ENCODE results near the gene CD59.
"Not testable (repeated sequence)": the region's sequence is repeated elsewhere in the genome, so short reads cannot be mapped to it uniquely, and the experiment has no call there.

The CD59 gene

DNA sequence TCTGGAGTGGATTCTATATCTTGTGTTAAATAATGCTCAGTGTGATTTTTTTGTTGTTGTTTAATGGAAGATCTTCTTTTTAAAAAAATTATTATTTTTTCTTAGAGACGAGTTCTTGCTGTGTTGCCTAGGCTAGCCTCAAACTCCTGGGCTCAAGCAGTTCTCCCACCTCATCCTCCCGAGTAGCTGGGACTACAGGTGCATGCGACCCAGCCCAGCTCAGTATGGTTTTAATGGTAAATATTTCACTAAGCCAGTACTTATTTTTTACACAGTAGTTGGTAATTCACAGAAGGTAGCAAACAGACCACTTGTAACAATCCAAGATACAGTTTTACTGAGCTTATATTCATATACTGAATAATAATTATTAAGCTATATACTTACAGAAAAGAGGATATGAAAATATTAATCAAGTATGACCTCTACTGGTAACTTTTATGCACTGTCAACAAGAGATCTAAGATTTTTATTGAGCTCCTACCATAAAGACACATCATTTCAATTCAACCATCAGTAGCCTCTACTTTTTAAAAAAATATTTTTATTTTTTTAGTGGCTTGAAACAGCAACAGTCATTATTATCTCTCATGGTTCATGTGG lies 6.1 kb upstream of the CD59 start:
- no peak for DNase-seq

DNA sequence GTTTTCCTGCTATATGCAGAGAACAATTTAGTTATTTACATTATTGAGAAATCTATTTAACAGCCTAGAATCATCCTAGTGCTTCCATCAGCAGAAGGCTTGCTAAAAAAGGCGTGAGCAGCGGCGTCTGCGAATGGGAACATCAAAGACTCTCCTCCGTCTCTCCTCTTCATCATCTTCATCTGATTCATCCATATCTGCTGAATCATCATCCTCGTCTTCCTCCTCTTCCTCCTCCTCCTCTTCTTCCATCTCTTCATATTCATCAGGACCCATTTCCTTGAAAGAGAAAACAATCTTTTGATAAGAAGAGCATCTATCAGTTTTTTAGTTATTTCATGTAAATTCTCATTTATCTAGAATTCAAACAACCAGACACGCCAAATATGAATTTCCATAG lies 5.6 kb upstream of the CD59 start:
- no peak for DNase-seq

DNA sequence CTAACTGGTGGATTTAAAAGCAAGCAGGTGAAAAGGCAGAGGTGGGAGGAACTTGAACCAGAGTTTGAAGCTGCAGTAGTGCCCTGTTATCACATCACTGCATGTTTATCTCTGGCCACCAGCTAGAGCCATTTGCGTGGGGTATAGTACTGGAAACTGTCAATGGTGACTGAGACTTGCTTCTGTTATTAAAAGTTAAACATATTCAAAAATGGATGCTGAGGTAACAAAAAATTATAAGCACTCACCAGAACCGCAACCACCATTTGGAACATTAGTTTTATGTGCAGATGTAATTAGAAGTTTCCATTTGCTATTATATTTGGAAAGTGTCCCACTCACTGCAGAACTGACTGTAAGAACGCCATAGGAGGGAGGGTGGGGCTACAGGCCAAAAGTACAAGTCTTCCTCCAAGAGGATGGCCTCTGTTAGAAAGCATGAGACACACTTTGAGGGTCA lies 1.2 kb upstream of the CD59 start:
- DNase-seq, result no peak

DNA sequence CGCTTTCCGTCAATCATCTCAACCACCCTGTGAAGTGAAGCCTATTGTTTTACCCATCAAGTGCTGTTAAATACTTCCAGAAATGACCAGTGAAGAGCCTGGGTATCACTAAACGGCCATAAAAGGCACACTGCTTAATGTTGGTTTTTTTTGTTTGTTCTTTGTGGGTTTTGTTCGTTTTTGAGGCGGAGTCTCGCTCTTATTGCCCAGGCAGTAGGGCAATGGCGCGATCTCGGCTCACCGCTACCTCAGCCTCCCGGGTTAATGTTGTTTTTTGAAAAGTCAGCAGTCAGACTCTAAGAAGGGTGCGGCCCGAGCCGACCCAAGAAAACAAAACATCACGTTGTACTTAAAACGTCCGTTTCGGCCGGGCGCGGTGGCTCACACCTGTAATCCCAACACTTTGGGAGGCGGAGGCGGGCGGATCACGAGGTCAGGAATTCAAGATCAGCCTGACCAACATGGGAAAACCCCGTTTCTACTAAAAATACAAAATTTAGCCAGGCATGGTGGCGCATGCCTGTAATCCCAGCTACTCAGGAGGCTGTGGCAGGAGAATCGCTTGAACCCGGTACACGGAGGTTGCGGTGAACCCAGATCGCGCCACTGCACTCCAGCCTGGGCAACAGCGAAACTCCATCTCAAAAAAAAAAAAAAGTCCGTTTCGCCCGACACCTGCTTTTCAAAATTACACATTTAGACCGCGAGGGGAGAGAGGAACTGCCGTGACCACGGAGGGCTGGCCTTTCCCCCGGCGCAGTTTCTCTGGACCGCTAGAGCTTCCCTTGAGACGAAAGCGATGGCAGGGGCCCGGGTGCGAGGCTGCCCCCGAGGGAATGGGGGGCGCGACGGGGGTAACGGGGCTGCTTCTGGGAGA lies 714 bp downstream of the CD59 start:
- DNase-seq, result no peak

DNA sequence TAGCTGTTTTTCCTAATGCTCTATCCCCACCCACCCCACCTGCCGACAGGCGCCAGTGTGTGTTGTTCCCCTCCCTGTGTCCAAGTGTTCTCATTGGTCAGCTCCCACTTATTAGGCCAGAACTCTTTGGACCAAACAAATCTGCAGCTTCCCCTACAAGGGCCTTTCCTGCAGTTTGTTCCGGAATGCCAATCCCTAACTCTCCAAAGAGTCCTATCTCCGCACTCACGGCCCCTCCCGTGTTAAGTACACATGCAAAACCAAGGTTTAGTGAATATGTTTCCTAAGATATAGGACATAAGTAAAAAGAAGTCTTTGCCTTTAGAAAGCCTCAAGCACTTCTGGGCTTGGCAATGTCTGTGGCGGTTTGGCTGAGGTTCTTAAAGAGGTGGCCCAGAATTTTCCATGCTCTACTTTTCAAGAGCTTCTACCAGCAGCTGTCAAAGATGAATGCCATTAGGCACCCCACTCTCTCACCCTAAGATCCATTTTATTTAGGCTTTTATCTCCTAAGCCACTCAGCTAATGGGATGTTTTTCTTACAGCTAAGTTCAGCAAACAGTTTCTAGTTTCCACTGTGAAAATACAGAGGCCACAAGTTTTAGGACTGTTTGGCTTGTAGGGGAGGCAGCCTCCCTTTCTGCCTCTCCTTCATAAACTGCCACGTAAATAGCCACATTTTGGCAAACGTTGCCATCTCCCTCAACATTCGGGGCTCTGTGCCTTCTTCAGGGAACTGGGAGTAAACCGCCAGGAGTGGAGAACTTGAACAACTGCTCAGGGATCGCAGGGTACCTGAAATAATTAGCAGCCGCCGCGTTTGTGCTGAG lies 1.6 kb downstream of the CD59 start:
- no peak for DNase-seq

DNA sequence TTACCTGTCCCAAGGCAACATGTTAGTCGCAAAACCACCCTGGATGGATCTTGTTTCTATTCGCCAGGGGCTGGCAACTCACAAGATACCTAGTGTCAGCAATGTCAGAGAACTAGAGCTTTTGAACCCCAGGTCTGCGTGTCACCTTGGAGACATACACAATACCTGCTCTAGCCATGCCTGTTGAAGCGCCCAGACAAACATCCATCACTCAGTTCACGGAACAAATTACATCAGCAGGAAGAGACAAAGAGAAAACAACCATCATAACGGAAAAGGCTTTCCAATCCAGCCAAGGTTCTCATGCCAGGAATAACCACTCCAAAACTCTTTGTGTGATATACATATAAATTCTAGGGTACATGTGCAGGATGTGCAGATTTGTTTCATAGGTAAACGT lies 2.2 kb downstream of the CD59 start:
- no peak for DNase-seq

DNA sequence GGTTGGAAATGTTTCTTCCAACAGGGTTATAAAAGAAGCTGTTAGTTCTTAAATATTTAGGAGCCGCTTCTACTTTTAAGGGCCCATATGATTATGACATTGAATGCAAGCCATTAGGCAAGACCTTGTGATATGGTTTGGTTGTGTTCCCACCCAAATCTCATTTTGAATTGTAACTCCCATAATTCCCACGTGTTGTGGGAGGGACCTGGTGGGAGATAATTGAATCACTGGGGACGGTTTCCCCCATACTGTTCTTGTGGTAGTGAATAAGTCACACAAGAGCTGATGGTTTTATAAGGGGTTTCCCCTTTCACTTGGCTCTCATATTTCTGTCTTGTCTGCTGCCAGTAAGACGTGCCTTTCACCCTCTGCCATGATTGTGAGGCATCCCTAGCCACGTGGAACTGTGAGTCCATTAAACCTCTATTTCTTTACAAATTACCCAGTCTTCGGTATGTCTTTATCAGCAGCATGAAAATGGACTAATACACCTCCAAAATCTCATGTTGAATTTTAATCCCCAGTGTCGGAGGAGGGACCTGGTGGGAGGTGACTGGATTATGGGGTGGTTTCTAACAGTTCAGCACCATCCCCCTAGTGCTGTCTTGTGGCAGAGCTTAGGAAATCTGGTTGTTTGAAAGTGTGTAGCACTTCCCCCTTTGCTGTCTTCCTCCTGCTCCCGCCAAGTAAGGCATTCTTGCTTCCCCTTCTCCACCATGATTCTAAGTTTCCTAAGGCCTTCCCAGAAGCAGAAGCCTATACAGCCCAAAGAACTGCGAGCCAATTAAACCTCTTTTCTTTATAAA lies 4.3 kb downstream of the CD59 start:
- DNase-seq, result no peak

DNA sequence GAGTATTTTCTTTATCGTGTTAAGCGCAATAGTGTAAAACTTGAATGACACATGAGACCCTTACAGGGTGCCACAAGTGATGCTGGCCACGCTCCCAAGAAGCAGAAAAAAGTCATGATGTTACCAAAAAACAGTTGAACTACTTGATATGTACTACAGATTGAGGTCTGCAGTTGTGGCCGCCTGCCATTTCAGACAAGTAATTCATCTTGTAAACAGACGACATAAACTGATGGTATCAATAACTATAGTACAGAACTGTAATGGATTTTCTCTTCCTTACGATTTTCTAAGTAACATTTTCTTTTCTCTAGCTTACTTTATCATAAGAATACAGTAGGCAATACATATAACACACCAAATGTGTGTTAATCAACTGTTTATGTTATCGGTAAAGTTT lies 5.5 kb downstream of the CD59 start:
- no peak for DNase-seq

DNA sequence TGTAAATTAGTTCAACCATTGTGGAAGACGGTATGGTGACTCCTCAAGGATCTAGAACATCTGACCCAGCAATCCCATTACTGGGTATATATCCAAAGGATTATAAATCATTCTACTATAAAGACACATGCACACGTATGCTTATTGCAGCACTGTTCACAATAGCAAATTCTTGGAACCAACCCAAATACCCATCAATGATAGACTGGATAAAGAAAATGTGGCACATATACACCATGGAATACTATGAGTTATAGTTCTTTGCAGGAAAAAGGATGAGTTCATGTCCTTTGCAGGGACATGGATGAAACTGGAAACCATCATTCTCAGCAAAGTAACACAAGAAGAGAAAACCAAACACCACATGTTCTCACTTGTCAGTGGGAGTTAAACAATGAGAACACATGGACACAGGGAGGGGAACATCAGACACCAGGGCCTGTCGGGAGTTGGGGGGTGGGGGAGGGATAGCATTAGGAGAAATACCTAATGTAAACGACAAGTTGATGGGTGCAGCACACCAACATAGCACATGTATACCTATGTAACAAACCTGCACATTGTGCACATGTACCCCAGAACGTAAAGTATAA lies 7.1 kb downstream of the CD59 start:
- not testable (repeated sequence) for DNase-seq

DNA sequence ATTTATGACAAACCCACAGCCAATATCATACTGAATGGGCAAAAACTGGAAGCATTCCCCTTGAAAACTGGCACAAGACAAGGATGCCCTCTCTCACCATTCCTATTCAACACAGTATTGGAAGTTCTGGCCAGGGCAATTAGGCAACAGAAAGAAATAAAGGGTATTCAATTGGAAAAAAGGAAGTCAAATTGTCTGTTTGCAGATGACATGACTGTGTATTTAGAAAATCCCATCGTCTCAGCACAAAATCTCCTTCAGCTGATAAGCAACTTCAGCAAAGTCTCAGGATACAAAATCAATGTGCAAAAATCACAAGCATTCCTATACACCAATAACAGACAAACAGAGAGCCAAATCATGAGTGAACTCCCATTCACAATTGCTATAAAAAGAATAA lies 8.7 kb downstream of the CD59 start:
- not testable (repeated sequence) for DNase-seq

DNA sequence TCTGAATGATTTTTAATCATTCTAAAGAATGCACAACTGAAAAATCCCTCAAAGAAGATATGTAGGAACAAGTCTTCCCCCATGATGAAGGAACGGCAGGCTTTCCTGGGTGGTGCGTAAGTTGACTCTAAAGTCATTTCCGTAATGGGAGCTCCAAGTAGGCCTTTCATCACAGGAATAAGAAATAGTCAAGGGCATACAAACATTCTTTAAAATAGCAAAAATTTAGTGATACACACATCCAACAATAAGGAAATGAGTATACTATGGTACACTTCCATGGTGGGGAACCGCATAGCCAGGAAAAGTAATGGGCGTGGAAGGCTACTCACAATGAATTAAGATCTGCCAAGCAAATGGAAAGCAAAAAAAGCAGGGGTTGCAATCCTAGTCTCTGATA lies 10.7 kb downstream of the CD59 start:
- DNase-seq, result no peak

DNA sequence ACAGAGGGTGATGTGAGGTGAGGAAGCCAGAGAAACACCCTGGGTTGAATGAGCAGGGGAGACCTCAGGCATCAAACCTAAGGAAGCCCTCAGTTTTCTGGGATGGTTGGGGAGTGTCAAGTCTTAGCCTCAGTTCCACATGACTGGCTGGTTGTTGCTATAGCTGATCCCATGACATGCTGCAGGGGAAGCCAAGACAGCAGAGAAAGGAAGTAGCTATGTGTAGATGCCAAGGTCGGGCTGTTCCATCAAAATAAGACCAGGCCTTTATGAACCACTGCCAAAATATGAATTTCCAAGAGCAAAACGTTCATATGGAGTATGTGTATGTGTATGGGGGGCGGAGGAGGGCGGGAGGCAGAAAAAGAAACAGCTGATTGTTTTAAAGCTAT lies 11.6 kb downstream of the CD59 start:
- no peak for DNase-seq

DNA sequence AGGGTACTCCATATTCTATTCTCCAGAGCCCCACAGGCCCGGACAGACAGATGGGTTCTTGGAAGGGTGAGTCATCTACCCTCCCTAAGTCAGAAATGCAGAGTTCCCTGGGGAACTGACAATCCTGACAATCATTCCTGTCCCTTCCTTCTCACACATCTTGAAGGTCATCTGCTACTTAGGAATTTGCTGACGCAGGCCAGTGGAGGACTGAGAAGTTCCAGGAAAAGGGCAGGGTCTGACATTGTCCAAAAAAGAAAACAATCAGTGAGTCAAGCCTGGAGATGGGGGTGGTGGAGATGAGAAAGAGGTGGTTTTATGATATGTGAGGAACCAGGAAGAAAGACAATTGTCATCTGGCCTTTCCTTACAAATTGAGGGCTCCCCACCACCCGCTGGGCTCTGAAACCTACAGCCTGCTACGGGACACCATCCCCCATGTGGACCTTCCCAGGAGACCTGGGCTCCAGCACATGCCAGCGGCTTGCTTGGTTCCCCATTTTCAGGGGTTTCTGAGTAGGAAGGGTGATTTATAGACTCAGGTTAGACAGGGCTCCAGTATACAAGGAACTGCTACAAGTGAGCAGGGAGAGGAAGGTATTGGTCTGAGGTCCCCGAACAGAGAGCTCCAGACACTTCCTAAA lies 12.9 kb downstream of the CD59 start:
- no peak for DNase-seq

DNA sequence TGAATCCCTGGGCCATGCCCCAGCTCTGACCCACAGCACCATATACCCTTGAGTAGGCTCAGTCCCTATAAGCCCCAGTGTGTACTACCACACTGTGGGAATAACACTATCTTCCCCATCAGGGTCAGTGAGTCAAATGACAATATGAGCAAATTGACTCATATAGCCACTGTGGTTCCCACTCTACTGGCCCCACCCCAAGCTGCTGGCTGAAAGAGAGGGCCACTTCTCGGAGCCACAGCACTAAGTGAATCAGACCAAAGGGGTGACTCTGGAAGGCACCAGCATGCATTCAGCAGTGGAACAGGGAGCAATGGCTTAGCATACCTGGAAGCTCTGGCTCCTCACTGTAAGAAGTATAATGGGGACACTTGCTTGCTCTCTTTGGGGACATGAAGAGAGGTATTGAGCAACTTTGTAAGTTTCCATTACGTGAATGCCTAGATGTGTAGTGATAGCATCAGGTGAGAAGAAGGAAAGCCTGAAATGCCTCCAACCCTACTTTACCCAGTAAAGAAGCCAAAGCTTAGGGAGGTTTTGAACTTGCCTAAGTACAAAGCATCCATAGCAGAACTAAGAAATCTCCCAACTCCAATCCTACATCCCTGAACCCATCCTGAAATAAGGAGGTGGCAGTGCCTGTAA lies 13.5 kb downstream of the CD59 start:
- DNase-seq, result no peak

DNA sequence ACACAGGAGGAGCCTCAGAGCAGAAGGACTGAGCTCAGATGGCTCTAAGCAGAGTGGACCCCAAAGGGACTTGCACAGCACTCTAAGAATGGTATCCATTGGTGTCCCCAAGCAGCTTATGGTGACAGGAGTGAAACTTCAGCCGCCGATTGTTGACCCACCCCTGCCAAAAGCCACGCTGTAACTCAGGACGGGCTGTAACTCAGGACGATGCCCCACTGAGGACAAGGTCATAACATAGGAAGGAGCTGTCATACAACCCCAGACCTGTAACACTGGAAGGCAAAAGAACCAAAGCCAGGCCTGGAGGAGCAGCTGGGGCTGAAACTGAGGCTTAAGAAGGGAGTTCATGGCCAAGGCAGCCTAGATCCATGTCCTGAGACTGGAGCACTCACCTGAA lies 14.2 kb downstream of the CD59 start:
- DNase-seq, result no peak

DNA sequence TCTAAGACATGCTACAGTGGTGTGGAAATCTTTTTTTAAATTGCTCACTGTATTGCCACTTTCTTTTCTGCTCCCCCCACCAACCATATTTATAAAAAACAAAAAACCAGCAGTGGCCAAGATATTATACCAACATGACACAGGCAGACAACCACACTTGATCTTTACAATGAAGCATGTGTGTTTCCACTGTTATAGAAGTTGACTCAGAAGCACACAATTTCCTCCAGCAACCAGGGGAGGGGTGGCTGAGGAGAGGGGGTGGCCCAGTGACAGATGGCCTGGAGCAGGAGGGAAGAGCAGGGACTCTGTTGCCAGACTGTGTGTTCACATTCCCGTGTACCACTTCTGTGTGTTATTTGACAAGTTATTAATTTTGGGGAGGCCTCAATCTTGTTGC lies 14.8 kb downstream of the CD59 start:
- DNase-seq, result no peak

DNA sequence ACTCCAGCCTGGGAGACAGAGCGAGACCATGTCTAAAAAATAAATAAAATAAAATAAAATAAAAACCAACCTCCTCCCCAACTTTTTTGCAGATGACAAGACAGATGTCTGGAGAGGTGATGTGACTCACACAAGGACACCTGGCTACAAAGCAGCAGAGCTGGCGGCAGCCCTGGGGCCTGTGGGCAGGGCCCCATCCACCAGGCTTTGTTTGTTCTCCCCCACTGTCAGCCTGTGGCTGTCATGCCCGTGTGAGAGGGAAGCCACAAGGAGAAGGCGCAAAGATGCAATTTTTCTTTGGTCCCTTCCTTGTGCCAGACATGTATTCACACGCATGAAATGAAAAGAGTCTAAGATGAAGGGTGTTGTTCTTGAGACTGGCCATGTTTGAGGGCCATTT lies 16.6 kb downstream of the CD59 start:
- DNase-seq, result no peak

DNA sequence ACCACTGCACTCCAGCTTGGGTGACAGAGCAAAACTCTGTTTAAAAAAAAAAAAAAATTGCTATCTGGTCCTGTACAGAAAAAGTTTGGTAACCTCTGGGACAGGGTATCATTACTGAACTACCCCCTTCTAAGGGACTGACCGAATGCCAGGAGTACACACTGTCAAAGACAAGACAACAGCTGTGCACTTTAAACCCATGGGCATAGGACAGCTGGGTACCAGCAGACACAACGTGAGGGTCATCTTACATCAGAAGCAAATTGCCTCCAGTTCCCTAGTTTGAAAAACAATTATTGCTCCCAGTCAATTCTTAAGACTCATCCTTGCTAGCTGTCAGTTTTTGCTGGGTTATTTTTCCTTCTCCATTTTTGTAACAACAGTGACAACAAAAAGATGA lies 17.8 kb downstream of the CD59 start:
- DNase-seq, result no peak

DNA sequence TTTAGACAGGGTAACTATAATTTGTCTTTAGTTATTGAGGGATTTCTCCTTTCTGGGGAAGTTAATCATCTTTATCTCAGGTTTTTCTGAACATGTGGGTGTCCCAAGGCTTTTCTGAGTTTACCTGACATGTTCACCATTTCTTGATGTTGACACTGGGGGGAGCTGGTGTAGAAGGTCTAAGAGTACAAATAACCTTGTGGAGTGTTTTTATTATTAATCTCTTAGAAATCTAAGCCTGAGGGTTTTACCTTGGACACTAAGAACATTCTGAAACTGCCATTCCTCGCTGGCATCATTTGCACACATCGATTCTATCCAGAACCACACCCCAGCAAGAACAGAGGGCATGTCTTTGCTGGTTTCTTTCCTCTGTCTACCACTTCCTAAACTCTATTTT lies 20.0 kb downstream of the CD59 start:
- DNase-seq, result no peak

DNA sequence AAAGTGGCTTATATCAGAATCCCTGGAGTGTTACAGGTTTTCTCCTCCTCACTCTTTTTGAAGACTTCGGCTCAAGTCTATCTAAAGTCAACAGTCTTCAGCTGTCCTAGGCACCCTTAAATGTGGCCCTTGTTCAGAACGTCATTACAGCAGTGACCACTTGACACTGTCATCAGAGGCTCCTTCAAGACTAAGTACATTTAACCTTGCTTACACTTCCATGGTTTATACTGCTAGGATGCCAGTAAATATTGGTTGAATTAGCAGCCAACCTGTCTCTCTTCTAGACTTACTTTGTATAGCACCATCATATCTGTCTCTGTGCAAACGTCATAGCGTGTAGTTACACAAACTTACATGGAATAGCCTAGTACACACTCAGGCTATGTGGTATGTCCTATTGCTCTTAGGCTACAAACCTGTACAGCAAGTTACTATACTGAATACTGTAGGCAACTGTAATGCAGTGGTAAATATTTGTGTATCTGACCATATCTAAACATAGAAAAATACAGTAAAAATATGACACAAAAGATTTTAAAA lies 22.3 kb downstream of the CD59 start:
- no peak for DNase-seq
